Measurements from ENCODE around the gene INPP4A. TPM values are rescaled to one million over a fixed set of nuclear protein-coding genes. Genes with fewer than 3 reads are reported as not detected.

INPP4A gene
- total and polyA plus RNA-seq, 9 of the 15 experiments (the other 6 are each of a cell fraction or from before 2014, with no cell fraction given) = 1.8 to 15.7 (median 8.3) TPM

GRCh38 chr2:98560256-98560771, 115.7 kb downstream of the INPP4A start:
- peak overlapping the region; percentile 5; the same call in 1 of the 2 replicates for H3K4me3 ChIP-seq
- H3K79me2 ChIP-seq (ENCODE audit: control insufficient read depth, insufficient read depth, low read length) = no peaks in the 10 kb centered on the region
- peaks cover 15 to 24% of the 10 kb centered on the region in 2 experiments for H3K4me1 ChIP-seq (replicated peaks in 1 of 2; ENCODE audit: control insufficient read depth in 2 of 2, insufficient read depth in 2 of 2, low read length in 2 of 2)
- no peaks in the 10 kb centered on the region for H4K20me1 ChIP-seq (replicated peaks; ENCODE audit: control insufficient read depth, insufficient read depth, low read length)
- peak overlapping the region; percentile 66 to 70 for H3K9ac ChIP-seq (ENCODE audit: insufficient read depth in 1 of 2, low read depth in 2 of 2, low read length in 2 of 2)
- peak; percentile 99 for ATAC-seq
- peak overlapping the region; percentile 86 for H2AFZ ChIP-seq (ENCODE audit: low read depth, low read length)
- no TSS peak for BruUV-seq (replicated peaks)
- H3K4me2 ChIP-seq (ENCODE audit: insufficient read depth, low read length) = peak overlapping the region; percentile 79
- WGBS (ENCODE audit: insufficient coverage, low coverage, missing lambda C conversion rate) = 16% methylated on average over 9 of the region's 9 CpGs
- CTCF ChIA-PET (ENCODE audit: low intra/inter-chr PET ratio) = no interaction called here
- FAIRE-seq = peak; percentile 99
- peaks cover 28% of the 10 kb centered on the region for H3K36me3 ChIP-seq (ENCODE audit: control insufficient read depth, insufficient read depth, low read length)
- POLR2A ChIA-PET = interaction anchor here (0.6 to 2.0 kb wide), 9 partner anchors 9 to 168 kb away, joined by 3 to 11 read pairs (median 5); no protein-coding TSS in a partner anchor
- intact Hi-C loops (cut with micrococcal nuclease) = no loop called here
- H3K9me3 ChIP-seq (replicated peaks; ENCODE audit: control insufficient read depth, insufficient read depth, low read depth, low read length) = no peaks in the 10 kb centered on the region
- H3K27me3 ChIP-seq (ENCODE audit: control insufficient read depth in 2 of 2, insufficient read depth in 2 of 2, low read length in 2 of 2) = no peaks in the 10 kb centered on the region
- in situ Hi-C loops (cut with MboI) = no loop called here
- peak overlapping the region; percentile 84 for H3K27ac ChIP-seq (ENCODE audit: extremely low read depth, low read depth, low read length)
- H3K9me1 ChIP-seq (ENCODE audit: control insufficient read depth, insufficient read depth, low read length) = no peaks in the 10 kb centered on the region
- DNase-seq (ENCODE audit: extremely low read depth in 1 of 4, low spot score in 3 of 4) = peak; percentile 91 to 94 (median 94)
- TF ChIP-seq ZKSCAN1 (IDR thresholded peaks at IDR 0.05; ENCODE audit: low read depth, low read length) (peak; percentile 94), ASH1L (IDR thresholded peaks at IDR 0.05; ENCODE audit: borderline replicate concordance, low read depth, partially characterized antibody) (no peak), CTBP1 (IDR thresholded peaks at IDR 0.05; ENCODE audit: borderline replicate concordance) (peak; percentile 54; the same call in 1 of the 2 replicates), FOXK1 (CRISPR knock-in tag; IDR thresholded peaks at IDR 0.05; ENCODE audit: borderline replicate concordance) (no peak), HES1 (IDR thresholded peaks at IDR 0.05; ENCODE audit: low read depth) (no peak), FOXP1 (CRISPR knock-in tag; IDR thresholded peaks at IDR 0.05) (no peak), E2F4 (CRISPR knock-in tag; IDR thresholded peaks at IDR 0.05; ENCODE audit: low read depth) (no peak), ATF2 (CRISPR knock-in tag; IDR thresholded peaks at IDR 0.05) (no peak), HCFC1 (IDR thresholded peaks at IDR 0.05; ENCODE audit: low read depth, low read length) (no peak), ZNF184 (CRISPR knock-in tag; IDR thresholded peaks at IDR 0.05) (no peak), MEF2D (tag; conservative IDR thresholded peaks at IDR 0.05; ENCODE audit: low read depth) (no peak), ZNF316 (IDR thresholded peaks at IDR 0.05) (peak; percentile 98), NR2C1 (IDR thresholded peaks at IDR 0.05) (no peak), NR2C1 (tag; IDR thresholded peaks at IDR 0.05) (no peak), ZNF609 (CRISPR knock-in tag; IDR thresholded peaks at IDR 0.05; ENCODE audit: borderline replicate concordance) (no peak), ZNF165 (CRISPR knock-in tag; IDR thresholded peaks at IDR 0.05; ENCODE audit: borderline replicate concordance) (no peak)
